Measurements from ENCODE around the gene CARD11.
A peak's percentile ranks its signal among the peaks of the same experiment; 100 is the strongest.
"Not testable (repeated sequence)": the region's sequence is repeated elsewhere in the genome, so short reads cannot be mapped to it uniquely, and the experiment has no call there.

Gene CARD11

DNA sequence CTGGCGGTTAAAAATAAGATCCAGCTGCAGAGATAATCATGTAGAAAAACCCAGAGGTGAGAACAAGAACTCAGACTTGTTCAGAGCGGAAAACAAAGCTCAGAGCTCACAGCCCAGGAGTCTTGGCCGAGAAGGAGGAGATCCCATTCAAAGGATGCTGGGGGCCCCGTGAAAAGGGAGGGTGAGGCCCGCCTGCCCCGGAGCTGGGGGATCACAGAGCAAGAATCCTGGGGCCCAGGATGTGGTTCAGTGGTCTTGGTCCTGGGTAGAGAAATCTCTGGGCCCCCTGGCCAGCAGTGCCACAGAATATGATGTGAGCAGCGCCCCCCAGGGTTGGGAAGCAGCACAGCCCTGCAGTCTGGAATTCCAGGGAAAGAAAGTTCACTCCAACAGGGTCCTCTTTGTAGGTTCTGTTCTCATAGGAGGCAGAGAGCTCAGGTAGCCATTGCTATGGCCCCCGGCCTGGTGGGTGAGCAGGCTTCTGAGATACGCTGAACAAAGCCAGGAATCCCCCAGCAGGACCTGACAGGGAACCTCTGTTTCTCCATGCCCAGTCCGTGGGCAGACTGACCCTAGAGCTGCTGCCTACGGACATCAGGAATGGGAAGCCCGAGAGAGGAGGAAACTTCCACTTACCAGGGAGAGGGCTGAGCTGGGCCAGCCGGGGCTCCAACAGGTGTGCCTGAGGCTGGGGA is 121.9 kb downstream of the CARD11 start:
- TF ChIP-seq, protein P1, sequence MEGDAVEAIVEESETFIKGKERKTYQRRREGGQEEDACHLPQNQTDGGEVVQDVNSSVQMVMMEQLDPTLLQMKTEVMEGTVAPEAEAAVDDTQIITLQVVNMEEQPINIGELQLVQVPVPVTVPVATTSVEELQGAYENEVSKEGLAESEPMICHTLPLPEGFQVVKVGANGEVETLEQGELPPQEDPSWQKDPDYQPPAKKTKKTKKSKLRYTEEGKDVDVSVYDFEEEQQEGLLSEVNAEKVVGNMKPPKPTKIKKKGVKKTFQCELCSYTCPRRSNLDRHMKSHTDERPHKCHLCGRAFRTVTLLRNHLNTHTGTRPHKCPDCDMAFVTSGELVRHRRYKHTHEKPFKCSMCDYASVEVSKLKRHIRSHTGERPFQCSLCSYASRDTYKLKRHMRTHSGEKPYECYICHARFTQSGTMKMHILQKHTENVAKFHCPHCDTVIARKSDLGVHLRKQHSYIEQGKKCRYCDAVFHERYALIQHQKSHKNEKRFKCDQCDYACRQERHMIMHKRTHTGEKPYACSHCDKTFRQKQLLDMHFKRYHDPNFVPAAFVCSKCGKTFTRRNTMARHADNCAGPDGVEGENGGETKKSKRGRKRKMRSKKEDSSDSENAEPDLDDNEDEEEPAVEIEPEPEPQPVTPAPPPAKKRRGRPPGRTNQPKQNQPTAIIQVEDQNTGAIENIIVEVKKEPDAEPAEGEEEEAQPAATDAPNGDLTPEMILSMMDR (conservative IDR thresholded peaks at IDR 0.05; ENCODE audit: low read depth, low read length): peak; percentile 40
- H3K79me2 ChIP-seq (ENCODE audit: insufficient read depth, low read depth): no peaks in the 10 kb centered on the region
- peaks cover 9% of the 10 kb centered on the region for H3K4me1 ChIP-seq (ENCODE audit: low read depth, poor library complexity, severe bottlenecking)
- H3K27ac ChIP-seq: no peak overlapping the region
- no peak overlapping the region for H3K9ac ChIP-seq
- H3K36me3 ChIP-seq (ENCODE audit: insufficient read depth): no peaks in the 10 kb centered on the region
- no peaks in the 10 kb centered on the region for H4K20me1 ChIP-seq (ENCODE audit: insufficient read depth)
- no peaks in the 10 kb centered on the region for H3K27me3 ChIP-seq (ENCODE audit: insufficient read depth, low read depth)
- H3K4me2 ChIP-seq: no peak overlapping the region
- H3K4me3 ChIP-seq (IDR thresholded peaks at IDR 0.05; ENCODE audit: insufficient read depth, low read depth, low read length): no peak overlapping the region
- H2AFZ ChIP-seq (ENCODE audit: low read depth): no peak overlapping the region

- no peak overlapping the region for H3K9ac ChIP-seq
- H4K20me1 ChIP-seq (ENCODE audit: insufficient read depth): no peaks in the 10 kb centered on the region
- no peak overlapping the region for H3K4me3 ChIP-seq (IDR thresholded peaks at IDR 0.05; ENCODE audit: insufficient read depth, low read depth, low read length)
- no peak overlapping the region for H3K27ac ChIP-seq
- no peak overlapping the region for H2AFZ ChIP-seq (ENCODE audit: low read depth)
- no peaks in the 10 kb centered on the region for H3K36me3 ChIP-seq (ENCODE audit: insufficient read depth)
- no peaks in the 10 kb centered on the region for H3K79me2 ChIP-seq (ENCODE audit: insufficient read depth, low read depth)
- TF ChIP-seq, protein P1 (conservative IDR thresholded peaks at IDR 0.05; ENCODE audit: low read depth, low read length): no peak
- no peaks in the 10 kb centered on the region for H3K27me3 ChIP-seq (ENCODE audit: insufficient read depth, low read depth)
- H3K4me1 ChIP-seq (ENCODE audit: low read depth, poor library complexity, severe bottlenecking): peaks cover 2% of the 10 kb centered on the region
- H3K4me2 ChIP-seq: no peak overlapping the region
These were observed 122.6 kb downstream of the CARD11 start for GRCh38 chr7:2920956-2921652.

DNA sequence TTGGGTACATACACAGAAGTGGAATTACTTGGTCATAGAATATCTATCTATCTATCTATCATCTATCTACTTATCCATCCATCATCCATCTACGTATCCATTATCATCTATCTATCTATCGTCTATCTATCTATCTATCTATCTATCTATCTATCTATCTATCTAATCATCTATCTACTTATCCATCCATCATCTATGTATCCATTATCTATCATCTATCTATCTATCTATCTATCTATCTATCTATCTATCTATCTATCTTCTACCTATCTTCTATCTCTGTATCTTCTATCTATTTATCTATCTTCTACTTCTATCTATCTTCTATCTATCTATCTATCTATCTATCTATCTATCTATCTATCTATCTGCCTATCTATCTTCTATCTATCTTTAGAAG is 123.2 kb downstream of the CARD11 start:
- not testable (repeated sequence) for H4K20me1 ChIP-seq (ENCODE audit: insufficient read depth); H3K27ac ChIP-seq; H3K9ac ChIP-seq; H3K36me3 ChIP-seq (ENCODE audit: insufficient read depth); H3K4me1 ChIP-seq (ENCODE audit: low read depth, poor library complexity, severe bottlenecking); H3K79me2 ChIP-seq (ENCODE audit: insufficient read depth, low read depth); H3K27me3 ChIP-seq (ENCODE audit: insufficient read depth, low read depth); H3K4me3 ChIP-seq (IDR thresholded peaks at IDR 0.05; ENCODE audit: insufficient read depth, low read depth, low read length); H2AFZ ChIP-seq (ENCODE audit: low read depth); H3K4me2 ChIP-seq

DNA sequence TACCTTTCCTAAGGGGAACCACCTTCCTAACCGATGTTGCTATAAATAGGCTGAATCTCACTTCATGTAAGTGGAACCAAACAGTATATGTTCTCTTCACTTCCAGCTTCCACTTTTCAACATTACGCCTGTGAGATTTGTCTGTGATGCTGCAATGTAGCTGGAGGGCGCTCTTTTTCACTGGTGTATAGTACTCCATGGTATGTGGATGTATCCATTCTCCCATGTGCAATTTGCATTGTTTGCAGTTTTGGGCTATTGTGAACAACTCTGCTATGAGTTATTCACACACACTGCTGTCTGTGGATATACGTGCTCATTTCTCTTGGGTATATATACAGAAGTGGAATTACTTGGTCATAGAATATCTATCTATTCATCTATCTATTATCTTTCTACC is 123.6 kb downstream of the CARD11 start:
- H2AFZ ChIP-seq (ENCODE audit: low read depth): no peak overlapping the region
- no peaks in the 10 kb centered on the region for H3K79me2 ChIP-seq (ENCODE audit: insufficient read depth, low read depth)
- TF ChIP-seq, protein P1 (conservative IDR thresholded peaks at IDR 0.05; ENCODE audit: low read depth, low read length): no peak
- no peak overlapping the region for H3K4me3 ChIP-seq (IDR thresholded peaks at IDR 0.05; ENCODE audit: insufficient read depth, low read depth, low read length)
- no peak overlapping the region for H3K4me2 ChIP-seq
- H3K36me3 ChIP-seq (ENCODE audit: insufficient read depth): no peaks in the 10 kb centered on the region
- H3K9ac ChIP-seq: no peak overlapping the region
- H3K27ac ChIP-seq: no peak overlapping the region
- H3K4me1 ChIP-seq (ENCODE audit: low read depth, poor library complexity, severe bottlenecking): no peaks in the 10 kb centered on the region
- no peaks in the 10 kb centered on the region for H4K20me1 ChIP-seq (ENCODE audit: insufficient read depth)
- H3K27me3 ChIP-seq (ENCODE audit: insufficient read depth, low read depth): no peaks in the 10 kb centered on the region

DNA sequence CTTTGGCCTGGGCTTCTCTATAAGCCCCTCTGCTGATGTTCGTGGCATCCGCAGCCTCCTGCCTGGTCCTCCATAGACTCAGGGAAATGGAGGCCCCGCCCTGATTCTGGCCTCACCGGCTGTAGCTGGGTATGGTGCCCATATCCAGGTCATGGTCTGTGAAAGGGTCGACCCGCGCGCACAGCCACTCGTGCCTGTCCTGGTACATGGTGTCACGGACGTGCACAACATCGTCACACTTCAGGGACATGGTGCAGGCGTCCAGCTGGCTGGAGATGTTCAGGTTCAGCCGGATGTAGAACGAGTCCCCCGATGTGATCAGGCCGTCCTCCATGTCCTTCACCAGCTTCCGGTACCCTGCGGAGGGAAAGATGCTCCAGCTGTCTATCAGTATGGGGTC is 124.4 kb downstream of the CARD11 start:
- no peak overlapping the region for H3K4me3 ChIP-seq (IDR thresholded peaks at IDR 0.05; ENCODE audit: insufficient read depth, low read depth, low read length)
- TF ChIP-seq, protein P1 (conservative IDR thresholded peaks at IDR 0.05; ENCODE audit: low read depth, low read length): no peak
- no peaks in the 10 kb centered on the region for H4K20me1 ChIP-seq (ENCODE audit: insufficient read depth)
- H3K36me3 ChIP-seq (ENCODE audit: insufficient read depth): no peaks in the 10 kb centered on the region
- no peak overlapping the region for H2AFZ ChIP-seq (ENCODE audit: low read depth)
- H3K27me3 ChIP-seq (ENCODE audit: insufficient read depth, low read depth): no peaks in the 10 kb centered on the region
- H3K4me2 ChIP-seq: no peak overlapping the region
- no peaks in the 10 kb centered on the region for H3K4me1 ChIP-seq (ENCODE audit: low read depth, poor library complexity, severe bottlenecking)
- H3K27ac ChIP-seq: no peak overlapping the region
- H3K9ac ChIP-seq: no peak overlapping the region
- no peaks in the 10 kb centered on the region for H3K79me2 ChIP-seq (ENCODE audit: insufficient read depth, low read depth)

Measured in KMS-11 (cell line).